IMR-90 (cell line): ENCODE measurements around the gene LCE1E. TPM values are rescaled to one million over a fixed set of nuclear protein-coding genes. Genes with fewer than 3 reads are reported as not detected.

Experiments used
- ATAC-seq: fragments of 200-7000 bp; cut with Tn5 transposase; 2 replicates; pipeline ENCODE4 v1.9.1; 2020; ENCODE audit warnings: low read depth, mild to moderate bottlenecking, moderate library complexity
- BruUV-seq: library from RNA; stranded (reverse); fragments of 400-500 nt; replicated peaks from 2 replicates; lab custom pipeline; 2021; lab: Mats Ljungman, UMichigan
- CTCF ChIA-PET: fragments of 300-600 bp; formaldehyde crosslinking; extraction: SDS; loops from one replicate; lab custom pipeline; 2021; ENCODE audit warnings: antibody characterized with exemption; lab: Yijun Ruan, JAX
- POLR2A ChIA-PET: fragments of 300-600 bp; sonication (Branson Sonifier 250); formaldehyde crosslinking; loops from one replicate; lab custom pipeline; 2022; ENCODE audit warnings: antibody characterized with exemption; ENCODE audit not compliant: unreplicated experiment; lab: Charles Lee
- DNase-seq: peaks from one replicate; pipeline ENCODE4 v3.0.0; 2013
- H2AFZ ChIP-seq: replicated peaks from 2 replicates; pipeline ENCODE3; 2013; ENCODE audit warnings: low read length, mild to moderate bottlenecking; ENCODE audit not compliant: poor library complexity
- H2AK5ac ChIP-seq: 2 replicates; pipeline ENCODE4 v1.6.1; 2013; ENCODE audit warnings: low read depth, low read length, inconsistent platforms
- H2AK9ac ChIP-seq: replicated peaks from 2 replicates; pipeline ENCODE3; 2013; ENCODE audit warnings: mild to moderate bottlenecking, low read depth, low read length, moderate library complexity; ENCODE audit not compliant: poor library complexity
- H2BK120ac ChIP-seq: 2 replicates; pipeline ENCODE4 v1.6.1; 2013; ENCODE audit warnings: low read depth, low read length, inconsistent platforms
- H2BK15ac ChIP-seq: 3 replicates; pipeline ENCODE4 v1.6.1; 2013; ENCODE audit warnings: low read depth, low read length, inconsistent platforms
- H2BK20ac ChIP-seq: 2 replicates; pipeline ENCODE4 v1.6.1; 2013; ENCODE audit warnings: low read depth, mild to moderate bottlenecking, inconsistent platforms, low read length, moderate library complexity
- H2BK5ac ChIP-seq: 2 replicates; pipeline ENCODE4 v1.6.1; 2013; ENCODE audit warnings: mild to moderate bottlenecking, low read depth, low read length, inconsistent platforms; ENCODE audit not compliant: poor library complexity, severe bottlenecking
- H3K14ac ChIP-seq: replicated peaks from 2 replicates; pipeline ENCODE4 v1.6.1; 2013; ENCODE audit warnings: low read depth, low read length, inconsistent platforms
- H3K18ac ChIP-seq: 2 replicates; pipeline ENCODE4 v1.6.1; 2013; ENCODE audit warnings: low read depth, low read length, control low read depth
- H3K23ac ChIP-seq: 2 replicates; pipeline ENCODE4 v1.6.1; 2013; ENCODE audit warnings: low read depth, low read length, inconsistent platforms
- H3K27ac ChIP-seq: 2 replicates; pipeline ENCODE4 v1.5.1; 2013; ENCODE audit warnings: mild to moderate bottlenecking, control low read depth, low read length; ENCODE audit not compliant: insufficient read depth
- H3K27me3 ChIP-seq: 2 replicates; pipeline ENCODE4 v1.6.1; 2013; ENCODE audit warnings: low read length; ENCODE audit not compliant: control insufficient read depth, insufficient read depth
- H3K36me3 ChIP-seq: 2 replicates; pipeline ENCODE4 v1.6.1; 2013; ENCODE audit warnings: low read length, mixed read lengths; ENCODE audit not compliant: control insufficient read depth, insufficient read depth
- H3K4ac ChIP-seq: 2 replicates; pipeline ENCODE4 v1.6.1; 2013; ENCODE audit warnings: low read depth, low read length, inconsistent platforms
- H3K4me1 ChIP-seq: 2 replicates; pipeline ENCODE4 v1.6.1; 2013; ENCODE audit warnings: low read length, mixed read lengths; ENCODE audit not compliant: control insufficient read depth, insufficient read depth
- H3K4me2 ChIP-seq: 2 replicates; pipeline ENCODE4 v1.6.1; 2013; ENCODE audit warnings: low read depth, mild to moderate bottlenecking, control low read depth, low read length, moderate library complexity
- H3K4me3 ChIP-seq: 2 replicates; pipeline ENCODE4 v1.5.1; 2013; ENCODE audit warnings: low read depth, mild to moderate bottlenecking, control low read depth, low read length, moderate library complexity; ENCODE audit not compliant: insufficient read depth
- H3K56ac ChIP-seq: 2 replicates; pipeline ENCODE4 v1.6.1; 2013; ENCODE audit warnings: low read length, inconsistent platforms; ENCODE audit not compliant: insufficient read depth; ENCODE audit errors: extremely low read depth
- H3K79me1 ChIP-seq, 2 experiments: 2 replicates each; pipeline ENCODE4 v1.6.1; 2013; ENCODE audit warnings: low read length in 2 of 2, inconsistent platforms in 1 of 2, low read depth in 1 of 2
- H3K9ac ChIP-seq: 2 replicates; pipeline ENCODE4 v1.6.1; 2013; ENCODE audit warnings: low read depth, low read length, control low read depth
- H3K9me1 ChIP-seq: 2 replicates; pipeline ENCODE4 v1.6.1; 2013; ENCODE audit warnings: low read length, inconsistent platforms; ENCODE audit not compliant: insufficient read depth
- H3K9me3 ChIP-seq: 2 replicates; pipeline ENCODE4 v1.6.1; 2013; ENCODE audit warnings: low read length; ENCODE audit not compliant: control insufficient read depth, insufficient read depth
- H4K20me1 ChIP-seq: 2 replicates; pipeline ENCODE4 v1.6.1; 2013; ENCODE audit warnings: low read length, inconsistent platforms; ENCODE audit not compliant: insufficient read depth
- H4K5ac ChIP-seq: 2 replicates; pipeline ENCODE4 v1.6.1; 2013; ENCODE audit warnings: mild to moderate bottlenecking, low read depth, low read length, control low read depth
- H4K8ac ChIP-seq, 2 experiments: 2 replicates each; pipeline ENCODE4 v1.6.1; 2013; ENCODE audit warnings: low read depth in 2 of 2, low read length in 2 of 2, control low read depth in 1 of 2, inconsistent platforms in 1 of 2
- H4K91ac ChIP-seq: 2 replicates; pipeline ENCODE4 v1.6.1; 2013; ENCODE audit warnings: low read depth, low read length, inconsistent platforms; ENCODE audit not compliant: insufficient read depth
- BHLHE40 ChIP-seq: fragments of 150-350 bp; IDR thresholded peaks from 2 replicates; pipeline ENCODE4 v1.6.1; 2016; ENCODE audit warnings: mild to moderate bottlenecking, low read depth, low read length
- CEBPB ChIP-seq: IDR thresholded peaks from 2 replicates; pipeline ENCODE4 v1.6.1; 2012; ENCODE audit warnings: low read depth, low read length, improper control_type of control experiment
- CHD1 ChIP-seq: IDR thresholded peaks from 2 replicates; pipeline ENCODE4 v1.6.1; 2012; ENCODE audit warnings: low read depth, low read length, improper control_type of control experiment
- CTCF ChIP-seq: conservative IDR thresholded peaks from 2 replicates; pipeline ENCODE4 v1.5.1; 2012; ENCODE audit warnings: mild to moderate bottlenecking, low read depth, low read length, improper control_type of control experiment
- ELK1 ChIP-seq: fragments of 150-350 bp; IDR thresholded peaks from 2 replicates; pipeline ENCODE4 v1.6.1; 2016; ENCODE audit warnings: low read depth, mild to moderate bottlenecking, low read length, moderate library complexity, borderline replicate concordance
- FOS ChIP-seq: fragments of 150-350 bp; IDR thresholded peaks from 2 replicates; pipeline ENCODE4 v1.6.1; 2016; ENCODE audit warnings: low read depth, low read length
- MAFK ChIP-seq: IDR thresholded peaks from 2 replicates; pipeline ENCODE4 v1.6.1; 2012; ENCODE audit warnings: low read depth, low read length, improper control_type of control experiment
- MAZ ChIP-seq: IDR thresholded peaks from 2 replicates; pipeline ENCODE4 v1.6.1; 2012; ENCODE audit warnings: low read depth, mild to moderate bottlenecking, low read length, improper control_type of control experiment, moderate library complexity, borderline replicate concordance
- MXI1 ChIP-seq: IDR thresholded peaks from 2 replicates; pipeline ENCODE4 v1.6.1; 2012; ENCODE audit warnings: low read depth, mild to moderate bottlenecking, low read length, moderate library complexity, borderline replicate concordance
- NFE2L2 ChIP-seq: fragments of 150-350 bp; IDR thresholded peaks from 2 replicates; pipeline ENCODE4 v1.6.1; 2016; ENCODE audit warnings: low read depth, mild to moderate bottlenecking, low read length
- POLR2A ChIP-seq: IDR thresholded peaks from 2 replicates; pipeline ENCODE4 v1.6.1; 2012; ENCODE audit warnings: mild to moderate bottlenecking, low read depth, low read length
- RAD21 ChIP-seq: IDR thresholded peaks from 2 replicates; pipeline ENCODE4 v1.6.1; 2012; ENCODE audit warnings: low read length, improper control_type of control experiment
- RCOR1 ChIP-seq: IDR thresholded peaks from 2 replicates; pipeline ENCODE4 v1.6.1; 2012; ENCODE audit warnings: mild to moderate bottlenecking, low read length, improper control_type of control experiment; ENCODE audit not compliant: insufficient replicate concordance
- RFX5 ChIP-seq: IDR thresholded peaks from 2 replicates; pipeline ENCODE4 v1.8.0; 2012; ENCODE audit warnings: low read depth, mild to moderate bottlenecking, low read length, moderate library complexity
- SMC3 ChIP-seq: fragments of 150-350 bp; IDR thresholded peaks from 2 replicates; pipeline ENCODE4 v1.6.1; 2016; ENCODE audit warnings: low read depth, mild to moderate bottlenecking, antibody characterized with exemption, low read length, moderate library complexity
- USF2 ChIP-seq: fragments of 150-350 bp; IDR thresholded peaks from 2 replicates; pipeline ENCODE4 v1.6.1; 2017; ENCODE audit warnings: mild to moderate bottlenecking, antibody characterized with exemption, low read length, low read depth
- WGBS, 2 experiments: methylation state at CpG; one replicate each; pipeline versions ENCODE4 v1.1.5 to v1.1.7; 2013; ENCODE audit warnings: missing lambda C conversion rate in 2 of 2; ENCODE audit not compliant: insufficient read length in 1 of 2; ENCODE audit errors: extremely low coverage in 2 of 2; 5-methylcytosine and 5-hydroxymethylcytosine counted together
- dilution Hi-C: fragments of 300-500 bp; cut with HindIII; formaldehyde crosslinking; loops from one replicate; pipeline ENCODE4 v1.14.3; 2018; ENCODE audit warnings: low sequenced_read_pairs; ENCODE audit not compliant: unreplicated experiment
- in situ Hi-C: fragments of 300-500 bp; cut with MboI; formaldehyde crosslinking; loops from 3 replicates; pipeline ENCODE4 v1.14.3; 2019; ENCODE audit warnings: low sequenced_read_pairs, inconsistent platforms, mixed read lengths
- intact Hi-C: fragments of 100-400 bp; cut with micrococcal nuclease; formaldehyde crosslinking; loops from 2 replicates; pipeline ENCODE4 v1.10.0; 2022
- polyA plus RNA-seq, 3 experiments: library from polyadenylated mRNA; depleted of rRNA; stranded (reverse); fragments of >200 nt; gene quantifications; 2 replicates each; pipeline ENCODE4 v1.2.3, GENCODE V29; 2012; ENCODE audit warnings: low replicate concordance in 1 of 3
- total RNA-seq: library from RNA; depleted of rRNA; stranded (reverse); fragments of >200 nt; gene quantifications from 2 replicates; pipeline ENCODE4 v1.2.3, GENCODE V29; 2012

Gene LCE1E
- total and polyA plus RNA-seq, 2 of the 4 experiments (the other 2 are of a cell fraction): not detected

- POLR2A ChIA-PET: no interaction called here
- WGBS, 2 experiments: 50% methylated on average over 2 of the region's 6 CpGs; no CpG with 5 or more reads in 1 of the 2 experiments
- no peak within 1 kb of the TSS for H2BK120ac ChIP-seq
- no peak within 1 kb of the TSS for H3K4me2 ChIP-seq
- H3K23ac ChIP-seq: no peak within 1 kb of the TSS
- H3K56ac ChIP-seq: no peak within 1 kb of the TSS
- no peak within 1 kb of the TSS for H3K4ac ChIP-seq
- no peaks in the 10 kb centered on the region for H3K27me3 ChIP-seq
- dilution Hi-C loops: no loop called here
- no peak within 1 kb of the TSS for H4K8ac ChIP-seq
- H2BK15ac ChIP-seq: no peak within 1 kb of the TSS
- H4K91ac ChIP-seq: no peak within 1 kb of the TSS
- no peaks in the 10 kb centered on the region for H3K9me1 ChIP-seq
- H3K79me1 ChIP-seq: no peaks in the 10 kb centered on the region
- H3K9ac ChIP-seq: no peak within 1 kb of the TSS
- BruUV-seq: no TSS peak
- no peaks in the 10 kb centered on the region for H4K20me1 ChIP-seq
- intact Hi-C loops: no loop called here
- ATAC-seq (no peak), DNase-seq (no peak)
- no peak within 1 kb of the TSS for H2AFZ ChIP-seq
- H3K36me3 ChIP-seq: no peaks in the 10 kb centered on the region
- CTCF ChIA-PET: no interaction called here
- H3K18ac ChIP-seq: no peak within 1 kb of the TSS
- H2AK5ac ChIP-seq: no peak within 1 kb of the TSS
- H3K4me3 ChIP-seq: no peak within 1 kb of the TSS
- H3K27ac ChIP-seq: no peak within 1 kb of the TSS
- H2BK5ac ChIP-seq: no peak within 1 kb of the TSS
- no peak for TF ChIP-seq CEBPB
- no peak for TF ChIP-seq SMC3
- TF ChIP-seq NFE2L2: no peak
- no peak for TF ChIP-seq RFX5
- TF ChIP-seq ELK1: no peak
- no peak for TF ChIP-seq USF2
- no peak for TF ChIP-seq POLR2A
- no peak for TF ChIP-seq BHLHE40
- no peak for TF ChIP-seq RAD21
- TF ChIP-seq RCOR1: no peak
- TF ChIP-seq MAFK: no peak
- TF ChIP-seq FOS: no peak
- no peak for TF ChIP-seq MAZ
- TF ChIP-seq CHD1: no peak
- TF ChIP-seq CTCF: no peak
- no peak for TF ChIP-seq MXI1
- no peaks in the 10 kb centered on the region for H3K9me3 ChIP-seq
- no peak within 1 kb of the TSS for H2BK20ac ChIP-seq
- no peak within 1 kb of the TSS for H3K14ac ChIP-seq
- H2AK9ac ChIP-seq: no peak within 1 kb of the TSS
- in situ Hi-C loops: no loop called here
- no peaks in the 10 kb centered on the region for H3K4me1 ChIP-seq
- no peak within 1 kb of the TSS for H4K5ac ChIP-seq
These were observed 11.2 kb upstream of the LCE1E start, which contains the start of gene LCE1F for GRCh38 chr1:152774875-152775274. TSS of gene LCE1F (plus strand) at chr1:152775140. CDS start at chr1:152776372, 1,232 bp downstream.
